PC-9 (cell line): ENCODE results near the gene FNBP1L. TPM values are rescaled to one million over a fixed set of nuclear protein-coding genes. Genes with fewer than 3 reads are reported as not detected.

Experiments used
- BruUV-seq: library from RNA; stranded (reverse); fragments of 400-500 nt; replicated peaks from 2 replicates; lab custom pipeline; 2021; lab: Mats Ljungman, UMichigan
- CTCF ChIA-PET: fragments of 300-600 bp; sonication (Branson Sonifier 250); formaldehyde crosslinking; loops from one replicate; lab custom pipeline; 2022; ENCODE audit warnings: antibody characterized with exemption; lab: Charles Lee
- POLR2A ChIA-PET: fragments of 300-600 bp; sonication (Branson Sonifier 250); formaldehyde crosslinking; loops from one replicate; lab custom pipeline; 2022; ENCODE audit warnings: antibody characterized with exemption; ENCODE audit not compliant: unreplicated experiment; lab: Charles Lee
- DNase-seq, 2 experiments: peaks; one replicate each; pipeline versions ENCODE4 v3.0.0 to v3.0.0-alpha.2; 2015 to 2022; ENCODE audit warnings: mixed read lengths in 1 of 2
- H2AFZ ChIP-seq: fragments of 200-600 bp; sonication (generic); 2 replicates; pipeline ENCODE4 v1.8.1; 2017; ENCODE audit warnings: antibody characterized with exemption
- H3F3A ChIP-seq: fragments of 200-600 bp; sonication (generic); 2 replicates; pipeline ENCODE4 v1.8.1; 2017; ENCODE audit warnings: antibody characterized with exemption, mild to moderate bottlenecking, low read depth; ENCODE audit not compliant: insufficient read depth
- H3K27ac ChIP-seq: fragments of 200-600 bp; sonication (generic); 2 replicates; pipeline ENCODE4 v1.6.1; 2016; ENCODE audit warnings: mixed run types
- H3K27me3 ChIP-seq: fragments of 200-600 bp; sonication (generic); 2 replicates; pipeline ENCODE4 v1.6.1; 2016; ENCODE audit warnings: low read depth, mixed run types; ENCODE audit not compliant: insufficient read depth
- H3K36me3 ChIP-seq: fragments of 200-600 bp; sonication (generic); 2 replicates; pipeline ENCODE4 v1.6.1; 2016; ENCODE audit warnings: low read depth, mixed run types
- H3K4me1 ChIP-seq: fragments of 200-600 bp; sonication (generic); replicated peaks from 2 replicates; pipeline ENCODE4 v1.6.1; 2016; ENCODE audit warnings: mixed run types; ENCODE audit not compliant: insufficient read depth
- H3K4me2 ChIP-seq: fragments of 200-600 bp; sonication (generic); 2 replicates; pipeline ENCODE4 v1.6.1; 2017; ENCODE audit warnings: mixed run types
- H3K4me3 ChIP-seq: fragments of 200-600 bp; sonication (generic); 2 replicates; pipeline ENCODE4 v1.6.1; 2016; ENCODE audit warnings: mixed run types
- H3K79me2 ChIP-seq: fragments of 200-600 bp; sonication (generic); 2 replicates; pipeline ENCODE4 v1.6.1; 2017; ENCODE audit warnings: low read depth, mixed run types
- H3K9me2 ChIP-seq: fragments of 200-600 bp; sonication (generic); 2 replicates; pipeline ENCODE4 v1.8.1; 2017; ENCODE audit warnings: mild to moderate bottlenecking; ENCODE audit not compliant: insufficient read depth
- H3K9me3 ChIP-seq: fragments of 200-600 bp; sonication (generic); 2 replicates; pipeline ENCODE4 v1.8.1; 2016; ENCODE audit warnings: low read depth; ENCODE audit not compliant: insufficient read depth
- H4K20me1 ChIP-seq: fragments of 200-600 bp; sonication (generic); 2 replicates; pipeline ENCODE4 v1.8.1; 2017; ENCODE audit not compliant: insufficient read depth
- EZH2 ChIP-seq: fragments of 200-600 bp; sonication (generic); IDR thresholded peaks from 2 replicates; pipeline ENCODE4 v1.8.0; 2017; ENCODE audit warnings: antibody characterized with exemption, low read depth
- intact Hi-C: fragments of 100-400 bp; cut with micrococcal nuclease; formaldehyde crosslinking; loops from one replicate; pipeline ENCODE4 v1.10.0; 2022; ENCODE audit not compliant: unreplicated experiment
- total RNA-seq: library from RNA; stranded (reverse); gene quantifications from 2 replicates; pipeline ENCODE4 v1.2.3, GENCODE V29; 2021
- TF ChIP-seq, protein P1 (sequence below): fragments of 200-600 bp; sonication (generic); conservative IDR thresholded peaks from 2 replicates; pipeline ENCODE4 v1.6.1; 2017; ENCODE audit warnings: mixed run types, antibody characterized with exemption, mild to moderate bottlenecking, moderate library complexity

FNBP1L gene
- total RNA-seq, 1 experiment from 2014 or later: 34.3 TPM

DNA sequence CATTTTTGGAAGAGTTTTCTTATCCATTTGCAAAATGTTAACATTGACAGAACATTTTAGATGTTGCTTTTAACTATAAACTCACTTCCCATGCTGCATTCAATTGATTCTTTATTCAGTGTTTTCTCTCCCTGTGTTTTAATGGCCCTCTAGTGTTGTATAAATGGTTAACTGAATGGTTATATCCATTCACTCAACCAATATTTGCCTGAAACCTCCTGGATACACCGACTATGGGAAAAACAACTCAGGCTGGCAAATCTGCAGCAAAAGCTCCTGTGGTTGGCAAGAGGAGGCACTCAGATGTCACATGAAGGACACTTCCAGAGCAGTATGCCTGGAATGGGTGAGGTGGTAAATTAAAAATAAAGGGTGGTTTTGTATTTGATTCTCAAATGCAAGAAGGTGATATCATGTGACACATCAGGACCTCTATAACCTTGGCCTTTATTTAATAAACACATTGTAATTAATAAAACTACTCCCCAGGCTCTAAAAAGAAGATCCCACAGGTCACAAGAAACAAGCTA, 126.1 kb downstream of the FNBP1L start:
- no TSS peak for BruUV-seq
- H3K4me2 ChIP-seq: no peak overlapping the region
- no peak for TF ChIP-seq EZH2
- TF ChIP-seq, protein P1, sequence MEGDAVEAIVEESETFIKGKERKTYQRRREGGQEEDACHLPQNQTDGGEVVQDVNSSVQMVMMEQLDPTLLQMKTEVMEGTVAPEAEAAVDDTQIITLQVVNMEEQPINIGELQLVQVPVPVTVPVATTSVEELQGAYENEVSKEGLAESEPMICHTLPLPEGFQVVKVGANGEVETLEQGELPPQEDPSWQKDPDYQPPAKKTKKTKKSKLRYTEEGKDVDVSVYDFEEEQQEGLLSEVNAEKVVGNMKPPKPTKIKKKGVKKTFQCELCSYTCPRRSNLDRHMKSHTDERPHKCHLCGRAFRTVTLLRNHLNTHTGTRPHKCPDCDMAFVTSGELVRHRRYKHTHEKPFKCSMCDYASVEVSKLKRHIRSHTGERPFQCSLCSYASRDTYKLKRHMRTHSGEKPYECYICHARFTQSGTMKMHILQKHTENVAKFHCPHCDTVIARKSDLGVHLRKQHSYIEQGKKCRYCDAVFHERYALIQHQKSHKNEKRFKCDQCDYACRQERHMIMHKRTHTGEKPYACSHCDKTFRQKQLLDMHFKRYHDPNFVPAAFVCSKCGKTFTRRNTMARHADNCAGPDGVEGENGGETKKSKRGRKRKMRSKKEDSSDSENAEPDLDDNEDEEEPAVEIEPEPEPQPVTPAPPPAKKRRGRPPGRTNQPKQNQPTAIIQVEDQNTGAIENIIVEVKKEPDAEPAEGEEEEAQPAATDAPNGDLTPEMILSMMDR: no peak
- no peak for DNase-seq
- H2AFZ ChIP-seq: no peak overlapping the region
- peaks cover 82% of the 10 kb centered on the region for H4K20me1 ChIP-seq
- H3K79me2 ChIP-seq: peaks cover 91% of the 10 kb centered on the region
- intact Hi-C loops: no loop called here
- H3K9me2 ChIP-seq: no peaks in the 10 kb centered on the region
- ChIA-PET CTCF (no interaction called here), POLR2A (interaction anchor here (0.6 kb wide), 1 partner anchor 237 kb away, joined by 4 read pairs; no protein-coding TSS in a partner anchor)
- peaks cover 99% of the 10 kb centered on the region for H3F3A ChIP-seq
- H3K4me3 ChIP-seq: no peak overlapping the region
- peaks cover 88% of the 10 kb centered on the region for H3K36me3 ChIP-seq
- H3K27me3 ChIP-seq: no peaks in the 10 kb centered on the region
- peaks cover 23% of the 10 kb centered on the region for H3K4me1 ChIP-seq
- H3K27ac ChIP-seq: no peak overlapping the region
- no peaks in the 10 kb centered on the region for H3K9me3 ChIP-seq

DNA sequence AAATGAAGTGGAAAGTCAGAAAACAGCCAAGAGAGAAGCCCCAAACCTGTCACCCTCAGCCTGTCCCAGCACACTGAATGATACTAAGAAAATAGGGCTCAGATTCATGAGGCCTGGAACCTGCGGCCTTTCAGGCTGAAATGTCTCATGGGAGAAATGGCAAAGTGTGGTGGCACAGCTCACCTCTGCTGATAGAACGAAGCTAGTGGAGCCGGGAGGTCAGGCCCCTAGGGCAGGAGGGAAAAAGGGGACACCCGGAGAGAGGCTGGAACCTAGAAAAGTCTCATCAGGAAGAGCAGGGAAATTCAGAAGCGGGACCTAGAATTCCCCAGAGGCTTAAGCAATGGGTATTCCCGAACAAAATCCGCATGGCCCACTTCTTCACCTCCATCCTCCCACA, 126.6 kb downstream of the FNBP1L start:
- DNase-seq: no peak
- Histone ChIP-seq H3K27me3 (no peaks in the 10 kb centered on the region), H3K4me2 (no peak overlapping the region), H3K4me1 (peaks cover 23% of the 10 kb centered on the region), H3K36me3 (peaks cover 88% of the 10 kb centered on the region), H3K9me3 (no peaks in the 10 kb centered on the region), H3K9me2 (no peaks in the 10 kb centered on the region), H3K27ac (no peak overlapping the region), H3K79me2 (peaks cover 93% of the 10 kb centered on the region), H2AFZ (no peak overlapping the region), H3K4me3 (no peak overlapping the region), H3F3A (peaks cover 99% of the 10 kb centered on the region), H4K20me1 (peaks cover 82% of the 10 kb centered on the region)
- ChIA-PET POLR2A (interaction anchor here (0.6 kb wide), 1 partner anchor 237 kb away, joined by 4 read pairs; no protein-coding TSS in a partner anchor), CTCF (no interaction called here)
- TF ChIP-seq, protein P1: no peak
- no peak for TF ChIP-seq EZH2
- intact Hi-C loops: no loop called here
- BruUV-seq: no TSS peak

DNA sequence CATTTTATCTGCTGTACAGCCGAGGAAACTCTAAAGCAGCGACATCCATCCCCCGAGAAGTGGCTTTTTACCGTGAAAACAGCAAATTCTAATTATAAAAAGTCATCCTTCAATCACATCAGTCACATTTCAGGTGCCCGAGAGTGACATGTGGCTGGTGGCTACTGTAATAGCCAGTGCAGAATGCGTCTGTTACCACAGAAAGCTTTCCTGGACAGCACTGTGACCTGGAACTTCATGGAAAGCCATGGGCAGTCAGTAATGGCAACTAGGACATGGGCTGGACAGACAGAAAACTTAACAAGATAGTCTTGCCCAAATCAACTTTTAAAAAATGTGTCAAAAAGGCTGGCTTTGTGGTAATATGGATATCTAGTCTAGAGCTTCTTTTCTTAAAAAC, 127.1 kb downstream of the FNBP1L start:
- H3K27me3 ChIP-seq: no peaks in the 10 kb centered on the region
- no peak overlapping the region for H2AFZ ChIP-seq
- POLR2A ChIA-PET: no interaction called here
- H3K36me3 ChIP-seq: peaks cover 83% of the 10 kb centered on the region
- TF ChIP-seq, protein P1: no peak
- no peak for TF ChIP-seq EZH2
- H3F3A ChIP-seq: peaks cover 96% of the 10 kb centered on the region
- no TSS peak for BruUV-seq
- H3K4me1 ChIP-seq: peaks cover 22% of the 10 kb centered on the region
- H3K27ac ChIP-seq: 0 out of 2 replicates have a peak overlapping the region, but pooled peaks have one; percentile 4
- no peaks in the 10 kb centered on the region for H3K9me3 ChIP-seq
- peaks cover 92% of the 10 kb centered on the region for H3K79me2 ChIP-seq
- H4K20me1 ChIP-seq: peaks cover 79% of the 10 kb centered on the region
- H3K4me3 ChIP-seq: no peak overlapping the region
- intact Hi-C loops: loop anchor here (5.0 kb wide), 1 partner anchor 252 kb away; no protein-coding TSS in a partner anchor
- CTCF ChIA-PET: no interaction called here
- no peak for DNase-seq
- no peaks in the 10 kb centered on the region for H3K9me2 ChIP-seq
- H3K4me2 ChIP-seq: no peak overlapping the region
